Measurements from ENCODE around the gene SLC22A4. TPM values are rescaled to one million over a fixed set of nuclear protein-coding genes. Genes with fewer than 3 reads are reported as not detected.

SLC22A4 gene
- total and polyA plus RNA-seq, 2 of the 8 experiments (the other 6 are each of a cell fraction or from before 2014, with no cell fraction given): 0.45 to 0.60 TPM

DNA sequence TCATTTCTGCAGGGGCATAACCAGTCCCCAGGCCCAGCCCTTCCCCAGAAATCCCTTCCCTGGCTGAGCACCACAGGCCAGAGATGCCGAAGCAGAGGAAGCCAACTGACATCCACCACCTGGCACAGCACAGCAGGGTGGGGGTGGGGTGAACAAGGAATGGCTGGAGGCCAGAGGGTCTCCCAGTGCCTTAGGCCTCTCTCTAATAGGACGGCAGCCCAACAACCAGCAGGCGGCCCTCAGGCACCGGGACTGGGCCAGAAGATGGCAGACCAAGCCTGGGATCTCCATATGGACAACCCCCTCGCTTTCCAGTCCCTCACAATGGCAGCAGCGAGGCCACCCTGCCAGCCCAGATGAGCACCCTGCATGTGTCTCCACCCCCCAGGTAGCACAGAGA, 23.5 kb upstream of the SLC22A4 start (continued):
- TF ChIP-seq POU5F1 (IDR thresholded peaks at IDR 0.05; ENCODE audit: low read depth, low read length) (no peak), KDM1A (IDR thresholded peaks at IDR 0.05; ENCODE audit: borderline replicate concordance, low read length) (no peak), KDM4A (IDR thresholded peaks at IDR 0.05; ENCODE audit: low read depth, low read length, severe bottlenecking) (no peak), RBBP5 (IDR thresholded peaks at IDR 0.05; ENCODE audit: borderline replicate concordance, low read depth, low read length) (no peak), GTF2F1 (IDR thresholded peaks at IDR 0.05; ENCODE audit: borderline replicate concordance, low read depth, low read length) (no peak), BRCA1 (IDR thresholded peaks at IDR 0.05; ENCODE audit: low read depth, low read length) (no peak)
- TF ChIP-seq, protein P1, sequence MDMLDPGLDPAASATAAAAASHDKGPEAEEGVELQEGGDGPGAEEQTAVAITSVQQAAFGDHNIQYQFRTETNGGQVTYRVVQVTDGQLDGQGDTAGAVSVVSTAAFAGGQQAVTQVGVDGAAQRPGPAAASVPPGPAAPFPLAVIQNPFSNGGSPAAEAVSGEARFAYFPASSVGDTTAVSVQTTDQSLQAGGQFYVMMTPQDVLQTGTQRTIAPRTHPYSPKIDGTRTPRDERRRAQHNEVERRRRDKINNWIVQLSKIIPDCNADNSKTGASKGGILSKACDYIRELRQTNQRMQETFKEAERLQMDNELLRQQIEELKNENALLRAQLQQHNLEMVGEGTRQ (IDR thresholded peaks at IDR 0.05; ENCODE audit: low read length): no peak

Measured in H1 (cell line).